Measurements from ENCODE around the gene CACNA1D.

Gene CACNA1D

DNA sequence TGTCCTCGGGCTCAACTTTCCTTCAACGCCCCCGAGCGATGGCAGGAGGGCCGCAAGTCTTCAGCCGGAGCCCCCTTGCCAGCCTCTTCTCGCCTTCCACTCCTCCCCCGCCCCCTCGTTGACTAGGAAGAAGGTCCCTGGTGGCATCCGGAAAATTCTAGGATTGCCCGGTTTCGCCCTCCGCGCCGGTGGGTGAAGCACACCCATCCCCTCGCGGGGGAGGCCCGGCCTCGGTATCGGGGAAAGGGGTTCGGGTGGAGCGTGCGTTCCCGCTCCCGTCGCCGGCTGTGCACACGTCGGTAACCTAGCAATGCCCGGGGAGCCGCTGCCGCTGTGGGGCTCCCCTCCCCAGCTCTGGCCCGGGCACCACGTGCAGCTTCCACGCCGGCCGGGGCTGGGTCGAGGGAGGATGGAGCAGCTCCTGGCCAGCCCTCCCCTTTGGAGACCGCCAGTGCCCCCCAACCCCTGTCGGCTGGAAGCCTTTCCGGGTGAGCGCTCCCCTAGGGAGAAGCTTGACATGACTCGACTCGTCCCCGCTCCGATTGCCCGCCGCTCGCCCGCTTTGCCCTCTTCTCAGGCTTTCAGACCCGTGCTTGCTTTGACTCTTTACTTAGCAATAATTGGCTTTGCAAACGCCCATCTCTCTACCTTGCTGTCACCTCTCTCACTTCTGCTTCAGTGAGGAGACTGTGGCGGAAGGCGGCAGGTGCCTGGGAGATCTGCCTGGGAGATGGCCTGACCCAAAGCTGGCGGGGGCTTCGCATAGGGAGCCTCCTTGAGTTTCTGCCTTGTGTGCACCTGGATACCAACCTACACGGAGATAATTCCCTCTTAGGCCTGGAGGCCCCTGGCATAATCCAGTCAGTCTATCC lies 1.3 kb downstream of the CACNA1D start:
- DNase-seq (ENCODE audit: low spot score), result no peak

DNA sequence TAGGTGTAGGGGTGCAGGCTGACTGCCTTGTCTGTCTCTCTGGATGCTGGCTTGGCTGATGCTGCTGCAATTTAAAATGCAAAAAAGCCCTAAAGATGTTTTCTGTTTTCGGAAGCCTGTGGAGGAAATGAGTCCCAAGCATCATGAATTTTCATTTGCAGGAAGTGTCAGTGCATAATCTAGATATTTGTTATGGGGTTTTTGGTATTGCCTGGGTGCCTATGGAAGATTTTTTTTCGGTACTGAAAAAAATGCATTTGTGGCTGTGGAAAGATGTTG lies 1.9 kb downstream of the CACNA1D start:
- no peak for DNase-seq (ENCODE audit: low spot score)

DNA sequence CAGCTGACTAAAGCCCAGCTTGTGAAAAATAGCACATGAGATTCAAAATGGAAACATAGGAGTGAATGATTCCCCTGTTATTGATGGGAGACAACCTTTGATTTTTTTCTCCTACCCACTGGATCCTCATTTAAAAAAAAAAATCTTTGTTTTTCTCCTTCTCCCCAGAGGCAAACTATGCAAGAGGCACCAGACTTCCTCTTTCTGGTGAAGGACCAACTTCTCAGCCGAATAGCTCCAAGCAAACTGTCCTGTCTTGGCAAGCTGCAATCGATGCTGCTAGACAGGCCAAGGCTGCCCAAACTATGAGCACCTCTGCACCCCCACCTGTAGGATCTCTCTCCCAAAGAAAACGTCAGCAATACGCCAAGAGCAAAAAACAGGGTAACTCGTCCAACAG lies 2.6 kb downstream of the CACNA1D start:
- no peak for DNase-seq (ENCODE audit: low spot score)

DNA sequence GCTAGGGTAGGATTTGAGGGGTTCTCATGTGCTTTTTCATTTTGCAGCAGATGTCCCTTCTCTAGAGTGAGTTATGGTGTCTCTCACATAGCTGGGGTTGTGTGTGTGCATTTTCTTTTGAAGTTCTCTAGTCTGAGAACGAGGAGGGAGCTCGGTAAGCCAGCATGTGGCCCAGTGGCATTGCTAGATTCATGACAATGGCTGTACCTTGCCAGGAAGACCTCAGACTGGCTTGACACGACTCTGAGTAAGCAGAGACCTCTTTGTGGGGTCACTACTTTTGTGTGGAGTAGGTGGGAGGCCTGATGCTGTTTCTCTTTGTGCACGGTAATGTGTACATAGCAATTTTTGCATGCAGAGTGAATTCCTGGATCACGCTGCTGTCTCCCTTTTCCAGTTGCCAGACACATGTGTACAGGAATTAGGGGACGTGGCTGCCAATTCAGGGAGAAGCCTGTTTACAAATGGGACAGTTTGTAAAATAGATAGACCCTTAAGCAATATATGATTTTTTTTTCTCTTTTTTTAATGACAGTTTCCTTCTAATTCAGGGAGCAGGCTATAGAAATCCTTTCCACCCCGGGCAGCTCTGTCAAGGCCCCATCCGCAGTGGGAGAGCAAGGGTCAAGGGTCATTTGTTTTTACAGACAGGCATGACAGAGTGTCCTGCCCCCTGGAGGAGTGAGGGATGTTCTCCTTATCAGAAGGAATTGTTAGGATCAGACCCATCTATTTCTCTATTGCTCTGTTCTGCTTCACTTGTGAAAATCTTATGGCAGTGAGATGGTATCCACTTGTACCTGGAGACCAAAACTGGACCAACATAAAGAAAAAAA lies 4.6 kb downstream of the CACNA1D start:
- no peak for DNase-seq (ENCODE audit: low spot score)

GRCh38 chr3:53500165-53500777 lies 5.9 kb downstream of the CACNA1D start:
- DNase-seq (ENCODE audit: low spot score), result no peak

DNA sequence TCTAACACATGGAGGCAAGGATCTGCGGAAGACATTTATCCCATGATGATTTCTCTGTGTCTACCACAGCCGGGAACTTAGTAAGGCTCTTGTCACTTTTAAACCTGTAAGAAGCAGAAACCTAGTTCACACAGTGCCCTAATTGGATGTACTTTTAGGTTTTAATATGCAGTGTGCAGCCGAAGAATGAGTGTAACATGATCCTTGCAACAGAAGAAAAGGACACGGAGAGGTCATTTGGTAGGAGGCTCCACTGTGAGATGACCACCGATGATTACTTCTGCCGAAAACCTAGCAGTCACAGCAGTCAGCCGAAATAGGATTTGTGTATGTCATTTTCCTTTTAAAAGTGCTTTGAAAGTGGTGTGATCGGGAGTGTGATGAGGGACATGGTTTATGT lies 6.8 kb downstream of the CACNA1D start:
- no peak for DNase-seq (ENCODE audit: low spot score)

- DNase-seq (ENCODE audit: low spot score), result peak; percentile 20
These were observed 8.3 kb downstream of the CACNA1D start for GRCh38 chr3:53502737-53503136.

DNA sequence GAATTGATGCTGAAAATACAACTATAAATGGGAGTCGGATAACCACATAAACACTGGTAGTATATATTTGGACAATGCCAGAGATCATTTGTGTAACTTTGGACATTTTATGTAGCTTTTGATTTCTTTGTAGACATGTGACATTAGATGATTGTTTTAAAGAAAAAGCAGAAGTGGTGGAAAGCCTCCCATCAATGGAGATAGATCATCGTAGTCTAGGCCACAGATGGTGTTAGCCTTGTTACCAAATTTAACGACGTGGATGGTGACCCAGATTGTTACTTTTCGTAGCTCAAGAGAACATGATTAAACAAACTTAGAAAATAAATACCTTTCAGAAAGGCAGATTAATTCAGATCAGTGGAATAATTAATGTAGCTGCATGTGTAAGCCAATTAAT lies 8.8 kb downstream of the CACNA1D start:
- DNase-seq (ENCODE audit: low spot score), result no peak

GRCh38 chr3:53506110-53506762 lies 11.8 kb downstream of the CACNA1D start:
- DNase-seq (ENCODE audit: low spot score), result peak; percentile 91

GRCh38 chr3:53506763-53507145 lies 12.3 kb downstream of the CACNA1D start:
- DNase-seq (ENCODE audit: low spot score), result no peak

GRCh38 chr3:53509494-53509893 lies 15.1 kb downstream of the CACNA1D start:
- no peak for DNase-seq (ENCODE audit: low spot score)

GRCh38 chr3:53510508-53510907 lies 16.1 kb downstream of the CACNA1D start:
- DNase-seq (ENCODE audit: low spot score), result no peak

- no peak for DNase-seq (ENCODE audit: low spot score)
These were observed 16.8 kb downstream of the CACNA1D start for GRCh38 chr3:53511246-53511645.

DNA sequence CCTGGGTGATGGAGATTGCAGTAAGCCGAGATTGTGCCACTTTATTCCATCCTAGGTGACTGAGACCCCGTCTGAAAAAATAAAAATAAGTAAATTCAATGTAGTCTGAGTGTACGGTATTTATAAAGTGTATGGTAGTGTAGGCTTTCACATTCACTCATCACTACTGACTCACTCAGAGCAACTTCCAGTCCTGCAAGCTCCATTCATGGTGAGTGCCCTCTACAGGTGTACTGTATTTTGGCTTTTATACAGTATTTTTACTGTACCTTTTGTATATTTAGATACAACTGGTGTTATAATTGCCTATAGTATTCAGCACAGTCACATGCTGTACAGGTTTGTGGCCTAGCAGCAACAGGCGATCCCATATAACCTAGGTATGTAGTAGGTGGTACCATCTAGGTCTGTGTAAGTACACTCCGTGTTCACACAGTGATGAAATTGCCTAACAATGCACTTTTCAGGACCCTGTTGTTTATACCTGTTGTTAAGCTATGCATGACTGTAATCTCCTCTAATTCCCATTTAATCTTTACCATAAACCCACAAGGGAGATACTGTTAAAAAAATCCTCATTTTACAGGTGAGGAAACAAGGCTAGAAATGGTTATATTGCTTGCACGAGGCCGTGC lies 19.3 kb downstream of the CACNA1D start:
- DNase-seq (ENCODE audit: low spot score), result peak; percentile 58

DNA sequence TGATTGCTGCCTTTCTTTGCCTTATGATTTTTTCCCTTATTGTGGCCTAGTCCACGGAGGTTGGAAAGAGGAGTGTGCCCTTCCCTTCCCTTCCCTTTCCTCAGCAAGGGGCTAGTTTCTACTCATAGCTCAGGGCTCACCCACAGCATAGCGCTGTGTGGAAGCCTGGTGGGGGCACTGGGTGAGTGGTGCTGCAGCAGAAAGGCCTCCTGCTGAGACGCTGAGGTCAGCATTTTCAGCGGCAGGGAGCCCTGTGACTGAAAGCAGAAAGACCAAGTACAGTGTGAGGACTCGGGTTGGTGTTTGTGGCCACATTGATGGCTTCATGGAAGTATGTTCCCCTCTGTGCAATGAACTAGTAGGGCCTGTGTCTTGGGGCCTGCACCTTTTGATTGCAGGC lies 21.9 kb downstream of the CACNA1D start:
- DNase-seq (ENCODE audit: low spot score), result no peak

GRCh38 chr3:53518495-53518981 lies 24.1 kb downstream of the CACNA1D start:
- peak; percentile 10 for DNase-seq (ENCODE audit: low spot score)

- DNase-seq (ENCODE audit: low spot score), result no peak
These were observed 24.8 kb downstream of the CACNA1D start for GRCh38 chr3:53519065-53519709.

DNA sequence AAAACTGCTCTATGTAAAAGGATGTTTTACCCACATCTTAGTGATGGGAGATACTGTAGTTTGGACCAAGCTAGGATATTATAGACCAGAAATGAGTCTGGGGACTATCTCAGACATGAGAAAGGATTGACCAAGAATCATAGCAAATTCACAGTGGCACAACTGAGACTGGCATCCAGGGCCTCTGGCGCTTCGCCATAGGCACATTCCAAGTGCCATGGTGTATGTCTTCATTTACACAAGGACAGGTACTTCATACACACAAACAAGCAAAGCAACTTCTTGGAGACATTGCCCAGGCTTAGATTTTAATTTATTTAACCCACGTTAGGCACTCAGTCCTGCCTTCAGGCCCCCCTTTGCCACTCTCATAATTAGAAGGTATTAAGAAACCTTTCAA lies 28.9 kb downstream of the CACNA1D start:
- no peak for DNase-seq (ENCODE audit: low spot score)

- DNase-seq (ENCODE audit: low spot score), result no peak
These were observed 30.2 kb downstream of the CACNA1D start for GRCh38 chr3:53524566-53524965.

DNA sequence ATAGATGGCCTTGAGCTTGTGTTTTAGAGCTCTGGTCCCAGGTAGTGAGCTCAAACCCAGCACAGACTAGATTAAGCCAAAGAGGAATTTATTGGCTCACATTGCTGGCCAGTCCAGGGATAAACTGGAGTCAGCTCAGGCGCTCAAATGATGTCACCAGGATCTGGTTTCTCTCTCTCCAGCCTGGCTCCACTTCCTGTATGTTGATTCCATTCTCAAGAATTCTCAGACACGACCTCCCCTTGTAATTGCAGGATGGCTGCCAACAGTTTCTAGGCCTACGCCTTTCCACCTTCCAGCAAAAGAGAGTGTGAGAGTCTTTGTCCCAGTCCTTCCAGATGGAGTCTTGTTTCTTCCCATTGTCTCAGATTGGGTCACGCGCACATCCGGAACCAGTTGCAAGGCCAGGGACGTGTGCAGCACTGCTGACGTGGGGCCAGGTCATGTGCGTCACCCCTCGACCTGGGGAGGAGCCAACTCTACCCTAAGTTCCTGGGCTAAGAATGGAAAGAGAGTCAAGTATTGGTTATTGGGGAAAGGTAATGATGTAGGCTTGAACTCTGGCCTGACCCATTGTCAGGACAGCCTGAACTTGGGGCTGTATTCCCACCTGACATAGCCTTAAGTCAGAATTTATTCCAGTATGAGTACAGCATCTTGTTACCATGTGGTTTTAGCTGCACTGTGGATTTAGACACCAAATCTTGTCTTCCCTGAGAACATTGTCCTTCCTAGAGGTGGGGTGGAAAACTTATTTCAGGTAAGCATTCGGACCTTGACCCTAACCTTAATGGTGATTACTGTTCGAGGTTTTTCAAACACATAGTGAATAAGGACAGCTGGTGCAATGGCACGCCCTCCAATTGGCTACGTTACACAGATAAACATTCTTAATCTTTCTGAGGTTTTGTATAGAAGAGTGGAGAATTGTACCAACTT lies 31.6 kb downstream of the CACNA1D start:
- DNase-seq (ENCODE audit: low spot score), result peak; percentile 31

Data from kidney tubule cell (primary cell).